Mesothelial cell of epicardium (in vitro differentiated cells): Measurements from ENCODE around the gene ERI2. TPM values are rescaled to one million over a fixed set of nuclear protein-coding genes. Genes with fewer than 3 reads are reported as not detected.
"Not testable (repeated sequence)": the region's sequence is repeated elsewhere in the genome, so short reads cannot be mapped to it uniquely, and the experiment has no call there.

Experiments used
- DNase-seq, 2 experiments: peaks; one replicate each; pipeline ENCODE4 v3.0.0; 2021; ENCODE audit warnings: low spot score in 2 of 2; ENCODE audit not compliant: unreplicated experiment in 2 of 2
- H3K27ac Mint-ChIP-seq: 2 replicates; pipeline ENCODE4 v1.8.0; 2021; ENCODE audit warnings: mixed read lengths
- H3K27me3 Mint-ChIP-seq: 2 replicates; pipeline ENCODE4 v1.8.0; 2021; ENCODE audit warnings: low read depth, mixed read lengths
- H3K36me3 Mint-ChIP-seq: 2 replicates; pipeline ENCODE4 v1.8.0; 2021; ENCODE audit warnings: mixed read lengths
- H3K4me1 Mint-ChIP-seq: 2 replicates; pipeline ENCODE4 v1.8.0; 2021; ENCODE audit warnings: mixed read lengths
- H3K4me3 Mint-ChIP-seq: 2 replicates; pipeline ENCODE4 v1.8.0; 2021; ENCODE audit warnings: mild to moderate bottlenecking, moderate library complexity, mixed read lengths
- H3K9me3 Mint-ChIP-seq: 2 replicates; pipeline ENCODE4 v1.8.0; 2021; ENCODE audit warnings: mixed read lengths
- total RNA-seq: library from RNA; stranded (reverse); gene quantifications from 3 replicates; pipeline ENCODE4 v1.2.1, GENCODE V29; 2021
- TF ChIP-seq, protein P1 (sequence below): fragments of 200-600 bp; sonication (generic); IDR thresholded peaks from one replicate; pipeline ENCODE4 v1.5.0; 2021; ENCODE audit warnings: antibody characterized with exemption; ENCODE audit not compliant: unreplicated experiment

The ERI2 gene
- total RNA-seq, 1 donor from 2014 or later: 18.9 TPM

- DNase-seq: no peak
- no peaks in the 10 kb centered on the region for H3K9me3 Mint-ChIP-seq
- no peaks in the 10 kb centered on the region for H3K4me1 Mint-ChIP-seq
These were observed 8.5 kb upstream of the ERI2 start for GRCh38 chr16:20814784-20815183.

DNA sequence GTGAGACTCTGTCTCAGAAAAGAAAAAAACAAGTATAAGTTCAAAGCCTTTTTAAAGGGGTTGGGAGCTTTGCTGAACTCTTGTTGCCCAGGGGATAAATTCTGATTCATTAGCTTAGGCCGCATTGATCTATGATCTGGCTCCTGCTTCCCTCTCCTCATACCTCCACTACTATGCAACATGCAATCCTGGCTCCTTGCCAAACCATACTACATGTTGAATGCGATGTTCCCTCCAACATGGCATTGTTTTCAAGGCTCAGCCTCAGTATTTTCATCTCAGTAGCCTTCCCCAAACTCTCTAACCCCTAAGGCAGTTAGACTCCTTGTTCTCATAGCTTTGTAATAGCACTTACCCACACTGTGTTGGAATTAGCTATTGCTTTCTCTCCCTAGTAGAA, 6.2 kb upstream of the ERI2 start:
- no peaks in the 10 kb centered on the region for H3K4me1 Mint-ChIP-seq
- H3K9me3 Mint-ChIP-seq: no peaks in the 10 kb centered on the region
- no peak overlapping the region for H3K27ac Mint-ChIP-seq
- H3K27me3 Mint-ChIP-seq: no peaks in the 10 kb centered on the region
- H3K4me3 Mint-ChIP-seq: no peak overlapping the region
- DNase-seq: no peak
- TF ChIP-seq, protein P1, sequence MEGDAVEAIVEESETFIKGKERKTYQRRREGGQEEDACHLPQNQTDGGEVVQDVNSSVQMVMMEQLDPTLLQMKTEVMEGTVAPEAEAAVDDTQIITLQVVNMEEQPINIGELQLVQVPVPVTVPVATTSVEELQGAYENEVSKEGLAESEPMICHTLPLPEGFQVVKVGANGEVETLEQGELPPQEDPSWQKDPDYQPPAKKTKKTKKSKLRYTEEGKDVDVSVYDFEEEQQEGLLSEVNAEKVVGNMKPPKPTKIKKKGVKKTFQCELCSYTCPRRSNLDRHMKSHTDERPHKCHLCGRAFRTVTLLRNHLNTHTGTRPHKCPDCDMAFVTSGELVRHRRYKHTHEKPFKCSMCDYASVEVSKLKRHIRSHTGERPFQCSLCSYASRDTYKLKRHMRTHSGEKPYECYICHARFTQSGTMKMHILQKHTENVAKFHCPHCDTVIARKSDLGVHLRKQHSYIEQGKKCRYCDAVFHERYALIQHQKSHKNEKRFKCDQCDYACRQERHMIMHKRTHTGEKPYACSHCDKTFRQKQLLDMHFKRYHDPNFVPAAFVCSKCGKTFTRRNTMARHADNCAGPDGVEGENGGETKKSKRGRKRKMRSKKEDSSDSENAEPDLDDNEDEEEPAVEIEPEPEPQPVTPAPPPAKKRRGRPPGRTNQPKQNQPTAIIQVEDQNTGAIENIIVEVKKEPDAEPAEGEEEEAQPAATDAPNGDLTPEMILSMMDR: no peak
- no peaks in the 10 kb centered on the region for H3K36me3 Mint-ChIP-seq

More at GRCh38 chr16:20814784-20815183, 8.5 kb upstream of the ERI2 start:
- Mint-ChIP-seq H3K27ac (no peak overlapping the region), H3K4me3 (no peak overlapping the region), H3K36me3 (no peaks in the 10 kb centered on the region), H3K27me3 (no peaks in the 10 kb centered on the region)
- TF ChIP-seq, protein P1: no peak

DNA sequence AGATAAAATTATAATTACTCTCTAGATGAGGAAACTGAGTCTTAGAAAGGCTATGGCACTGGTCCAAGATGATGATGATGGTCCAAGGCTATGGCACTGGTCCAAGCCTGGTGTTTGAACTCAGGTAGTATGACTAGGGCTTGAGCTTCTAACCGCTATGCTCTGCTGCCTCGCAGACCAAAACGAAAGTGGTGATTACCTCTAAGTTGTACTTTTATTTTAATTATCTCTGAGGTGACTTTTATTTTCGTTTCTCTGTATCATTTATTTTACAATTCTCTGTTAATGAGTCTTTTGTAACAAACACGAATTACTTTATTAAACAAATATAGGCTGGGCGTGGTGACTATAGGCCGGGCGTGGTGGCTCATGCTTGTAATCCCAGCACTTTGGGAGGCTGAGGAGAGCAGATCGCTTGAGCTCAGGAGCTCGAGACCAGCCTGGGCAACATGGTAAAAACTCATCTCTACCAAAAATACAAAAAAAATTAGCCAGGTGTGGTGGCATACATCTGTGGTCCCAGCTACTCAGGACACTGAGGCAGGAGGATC, 5.7 kb upstream of the ERI2 start:
- Mint-ChIP-seq H3K27me3 (no peaks in the 10 kb centered on the region), H3K27ac (no peak overlapping the region), H3K4me3 (no peak overlapping the region), H3K9me3 (no peaks in the 10 kb centered on the region), H3K36me3 (no peaks in the 10 kb centered on the region), H3K4me1 (peaks cover 2% of the 10 kb centered on the region)
- DNase-seq: no peak
- TF ChIP-seq, protein P1: no peak

- Mint-ChIP-seq H3K27ac (peak overlapping the region; percentile 27), H3K4me1 (peaks cover 10% of the 10 kb centered on the region), H3K4me3 (peak overlapping the region; percentile 99), H3K27me3 (no peaks in the 10 kb centered on the region), H3K9me3 (no peaks in the 10 kb centered on the region), H3K36me3 (no peaks in the 10 kb centered on the region)
- TF ChIP-seq, protein P1: no peak
- no peak for DNase-seq
These were observed 1.6 kb upstream of the ERI2 start for GRCh38 chr16:20807862-20808261.

GRCh38 chr16:20805684-20806167, 546 bp downstream of the ERI2 start:
- Mint-ChIP-seq H3K4me3 (peak overlapping the region; percentile 99), H3K27ac (peak overlapping the region; percentile 74)
- not testable (repeated sequence) for H3K9me3 Mint-ChIP-seq, DNase-seq, H3K27me3 Mint-ChIP-seq, H3K36me3 Mint-ChIP-seq, H3K4me1 Mint-ChIP-seq

GRCh38 chr16:20803561-20804214, 2.6 kb downstream of the ERI2 start:
- Mint-ChIP-seq H3K27ac (no peak overlapping the region), H3K4me3 (no peak overlapping the region), H3K27me3 (no peaks in the 10 kb centered on the region), H3K9me3 (no peaks in the 10 kb centered on the region), H3K4me1 (peaks cover 10% of the 10 kb centered on the region), H3K36me3 (peaks cover 11% of the 10 kb centered on the region)
- DNase-seq: no peak
- TF ChIP-seq, protein P1: no peak
